GM12878 (cell line): ENCODE data around the gene HIGD2B. TPM values are rescaled to one million over a fixed set of nuclear protein-coding genes. Genes with fewer than 3 reads are reported as not detected.

Experiments used
- ATAC-seq: fragments of 200-7000 bp; cut with Tn5 transposase; 3 replicates; pipeline ENCODE4 v1.9.1; 2020; ENCODE audit warnings: mild to moderate bottlenecking, moderate library complexity
- BruUV-seq: library from RNA; stranded (reverse); fragments of 400-500 nt; replicated peaks from 2 replicates; lab custom pipeline; 2021; lab: Mats Ljungman, UMichigan
- CTCF ChIA-PET: fragments of 300-600 bp; sonication (Branson Sonifier 250); formaldehyde crosslinking; extraction: SDS; loops from one replicate; lab custom pipeline; 2021; ENCODE audit warnings: inconsistent platforms; lab: Yijun Ruan, JAX
- POLR2A ChIA-PET: fragments of 350-600 bp; formaldehyde crosslinking; extraction: SDS; loops from one replicate; lab custom pipeline; 2021; ENCODE audit warnings: inconsistent platforms; lab: Charles Lee
- RAD21 ChIA-PET: fragments of 300-600 bp; sonication (Branson Sonifier 250); formaldehyde crosslinking; loops from one replicate; lab custom pipeline; 2023; ENCODE audit warnings: antibody characterized with exemption; ENCODE audit not compliant: unreplicated experiment; lab: Charles Lee
- SMC1A ChIA-PET: fragments of 300-600 bp; sonication (Branson Sonifier 250); formaldehyde crosslinking; loops from one replicate; lab custom pipeline; 2023; ENCODE audit not compliant: unreplicated experiment, uncharacterized antibody; lab: Charles Lee
- DNase-seq: peaks from one replicate; pipeline ENCODE4 v3.0.0-alpha.2; 2011; ENCODE audit warnings: low read depth, low spot score
- FAIRE-seq: peaks from 3 replicates; lab custom pipeline; 2011; peaks lifted over from hg19 to GRCh38; lab: Jason Lieb, UNC
- H2AFZ ChIP-seq: 2 replicates; pipeline ENCODE4 v1.6.0; 2011; ENCODE audit warnings: low read depth, low read length, control low read depth; ENCODE audit not compliant: control insufficient read depth
- H3K27ac ChIP-seq: 2 replicates; pipeline ENCODE4 v1.5.1; 2011; ENCODE audit warnings: control low read depth; ENCODE audit not compliant: control insufficient read depth, insufficient read depth
- H3K27me3 ChIP-seq, 2 experiments: replicated peaks in 1 of 2; 2 replicates each; pipeline versions ENCODE4 v1.6.0 to v1.6.1; 2011; ENCODE audit warnings: low read length in 1 of 2; ENCODE audit not compliant: control insufficient read depth in 2 of 2, insufficient read depth in 2 of 2
- H3K36me3 ChIP-seq, 2 experiments: 2 replicates each; pipeline ENCODE4 v1.5.1; 2011; ENCODE audit warnings: low read length in 1 of 2; ENCODE audit not compliant: control insufficient read depth in 2 of 2, insufficient read depth in 2 of 2
- H3K4me1 ChIP-seq: 2 replicates; pipeline ENCODE4 v1.6.1; 2011; ENCODE audit warnings: mild to moderate bottlenecking, low read length, moderate library complexity, mixed read lengths; ENCODE audit not compliant: control insufficient read depth, insufficient read depth
- H3K4me2 ChIP-seq: 2 replicates; pipeline ENCODE4 v1.6.0; 2011; ENCODE audit warnings: control low read depth; ENCODE audit not compliant: control insufficient read depth, insufficient read depth
- H3K4me3 ChIP-seq: fragments of 200-600 bp; sonication (generic); 2 replicates; pipeline ENCODE4 v1.5.1; 2016
- H3K79me2 ChIP-seq: 2 replicates; pipeline ENCODE4 v1.6.0; 2011; ENCODE audit warnings: low read length; ENCODE audit not compliant: control insufficient read depth, insufficient read depth
- H3K9ac ChIP-seq: 2 replicates; pipeline ENCODE4 v1.8.0; 2011; ENCODE audit warnings: low read length, control low read depth, mixed read lengths; ENCODE audit not compliant: control insufficient read depth, insufficient read depth
- H3K9me3 ChIP-seq: replicated peaks from 3 replicates; pipeline ENCODE4 v1.5.1; 2011; ENCODE audit warnings: mild to moderate bottlenecking, low read length; ENCODE audit not compliant: control insufficient read depth, insufficient read depth
- H4K20me1 ChIP-seq: 2 replicates; pipeline ENCODE4 v1.6.0; 2011; ENCODE audit not compliant: control insufficient read depth, insufficient read depth
- FOXK2 ChIP-seq: fragments of 450-650 bp; IDR thresholded peaks from 2 replicates; pipeline ENCODE4 v1.6.1; 2017; ENCODE audit warnings: mild to moderate bottlenecking, moderate library complexity
- KAT2A ChIP-seq: conservative IDR thresholded peaks from 2 replicates; pipeline ENCODE4 v1.6.1; 2011; ENCODE audit warnings: low read depth, low read length; ENCODE audit not compliant: control insufficient read depth
- NFIC ChIP-seq: IDR thresholded peaks from 2 replicates; pipeline ENCODE4 v1.6.1; 2012; ENCODE audit warnings: low read depth, mild to moderate bottlenecking, inconsistent platforms, low read length, moderate library complexity
- REST ChIP-seq: IDR thresholded peaks from 2 replicates; pipeline ENCODE4 v1.6.1; 2012; ENCODE audit warnings: mild to moderate bottlenecking, low read depth, low read length
- SIN3A ChIP-seq: IDR thresholded peaks from 2 replicates; pipeline ENCODE4 v1.6.1; 2012; ENCODE audit warnings: low read depth, low read length, improper control_type of control experiment
- SIX5 ChIP-seq: IDR thresholded peaks from 2 replicates; pipeline ENCODE4 v1.6.1; 2011; ENCODE audit warnings: mild to moderate bottlenecking, low read depth, low read length, moderate library complexity; ENCODE audit not compliant: severe bottlenecking
- SREBF1 ChIP-seq: IDR thresholded peaks from 2 replicates; pipeline ENCODE4 v1.6.1; 2012; ENCODE audit warnings: mild to moderate bottlenecking, low read length
- TBL1XR1 ChIP-seq: IDR thresholded peaks from 2 replicates; pipeline ENCODE4 v1.6.1; 2012; ENCODE audit warnings: low read depth, low read length, improper control_type of control experiment
- TCF7 ChIP-seq: IDR thresholded peaks from 2 replicates; pipeline ENCODE4 v1.6.1; 2014; ENCODE audit warnings: antibody characterized with exemption, borderline replicate concordance
- USF2 ChIP-seq: IDR thresholded peaks from 2 replicates; pipeline ENCODE4 v1.6.1; 2011; ENCODE audit warnings: low read depth, low read length, improper control_type of control experiment, borderline replicate concordance
- WGBS: methylation state at CpG from one replicate; pipeline ENCODE4 v1.1.6; 2016; ENCODE audit warnings: low lambda C conversion rate; ENCODE audit not compliant: insufficient replicate concordance, insufficient coverage; ENCODE audit errors: missing lambda C conversion rate; 5-methylcytosine and 5-hydroxymethylcytosine counted together
- in situ Hi-C: fragments of 300-500 bp; cut with MboI; formaldehyde crosslinking; loops from 9 replicates; pipeline ENCODE4 v1.14.3; 2018; ENCODE audit warnings: mixed read lengths
- intact Hi-C: fragments of 100-400 bp; cut with micrococcal nuclease; formaldehyde crosslinking; loops from one replicate; pipeline ENCODE4 v1.14.2; 2022; ENCODE audit not compliant: unreplicated experiment
- polyA plus RNA-seq, 11 experiments: library from polyadenylated mRNA; depleted of rRNA in 4 of 11; unstranded in 6 of 11; stranded (reverse) in 5 of 11; fragments of >200 nt; fragmentation: Nextera tagmentation in 4 of 11; fragmentation: Illumina TruSeq in 1 of 11; extraction: Ambion mirVana in 4 of 11; extraction: Trizol in 1 of 11; gene quantifications; 1 replicate in 1 of 11; 2 replicates in 10 of 11; pipeline versions ENCODE4 v1.2.1 to v1.2.3, GENCODE V29; 2011 to 2016; ENCODE audit warnings: inconsistent platforms in 2 of 11, missing spikeins in 2 of 11, low read depth in 1 of 11
- total RNA-seq, 4 experiments: library from RNA; depleted of rRNA in 3 of 4; stranded (reverse); fragments of >200 nt in 3 of 4; fragmentation: Illumina TruSeq in 1 of 4; extraction: Trizol in 1 of 4; gene quantifications; 2 replicates each; pipeline versions ENCODE4 v1.2.1 to v1.2.3, GENCODE V29; 2013 to 2021

Gene HIGD2B
- total and polyA plus RNA-seq, 10 of the 15 experiments (the other 5 are each of a cell fraction or from before 2014, with no cell fraction given): 0.10 to 0.56 TPM; not detected in 8

- no peak for DNase-seq
- no peak overlapping the region for H3K4me3 ChIP-seq
- intact Hi-C loops (no loop called here), in situ Hi-C loops (loop anchor here (10.0 kb wide), 3 partner anchors 102 to 272 kb away; partner anchors contain the start of gene ARIH1)
- H3K4me1 ChIP-seq: no peaks in the 10 kb centered on the region
- POLR2A ChIA-PET: interaction anchor here (0.6 kb wide), 1 partner anchor 57 kb away, joined by 3 read pairs; no protein-coding TSS in a partner anchor
- no peak overlapping the region for H2AFZ ChIP-seq
- no peak overlapping the region for H3K4me2 ChIP-seq
- no TSS peak for BruUV-seq
- no peak for ATAC-seq
- no peaks in the 10 kb centered on the region for H4K20me1 ChIP-seq
- RAD21 ChIA-PET: no interaction called here
- no peaks in the 10 kb centered on the region for H3K79me2 ChIP-seq
- no peak overlapping the region for H3K27ac ChIP-seq
- SMC1A ChIA-PET: no interaction called here
- FAIRE-seq: no peak
- H3K27me3 ChIP-seq: peaks cover 0 to 2% of the 10 kb centered on the region in 2 experiments; a peak in 1 of 4 replicates
- no peak overlapping the region for H3K9ac ChIP-seq
- CTCF ChIA-PET: no interaction called here
- WGBS: 59% methylated on average over 4 of the region's 4 CpGs
- H3K36me3 ChIP-seq: no peaks in the 10 kb centered on the region
- H3K9me3 ChIP-seq: no peaks in the 10 kb centered on the region
- TF ChIP-seq SIX5 (no peak), NFIC (no peak), REST (no peak), SIN3A (no peak), TCF7 (no peak), TBL1XR1 (no peak), USF2 (no peak), KAT2A (no peak), FOXK2 (no peak), SREBF1 (no peak)
Observed at GRCh38 chr15:72676838-72677237, 9.1 kb downstream of the HIGD2B start.
